Amniotic stem cell (primary cell): ENCODE results near the gene RAB36.

Experiments
- DNase-seq: peaks from one replicate; lab custom pipeline; 2025; lab: John Stamatoyannopoulos, UW

Gene RAB36

GRCh38 chr22:23108249-23109078 is 36.8 kb upstream of the RAB36 start:
- DNase-seq: no peak

- DNase-seq: no peak
Observed at GRCh38 chr22:23109079-23109347, 36.3 kb upstream of the RAB36 start.

GRCh38 chr22:23109441-23109978 is 35.8 kb upstream of the RAB36 start:
- DNase-seq: no peak

GRCh38 chr22:23110190-23110921 is 34.9 kb upstream of the RAB36 start:
- no peak for DNase-seq

GRCh38 chr22:23110922-23111527 is 34.3 kb upstream of the RAB36 start:
- no peak for DNase-seq

- no peak for DNase-seq
Observed at GRCh38 chr22:23112472-23113012, 32.7 kb upstream of the RAB36 start.

- no peak for DNase-seq
Observed at GRCh38 chr22:23113067-23113846, 32.0 kb upstream of the RAB36 start.

GRCh38 chr22:23113847-23114720 is 31.2 kb upstream of the RAB36 start:
- no peak for DNase-seq

- DNase-seq: no peak
Observed at GRCh38 chr22:23114721-23115020, 30.6 kb upstream of the RAB36 start.

GRCh38 chr22:23115369-23115768 is 29.9 kb upstream of the RAB36 start:
- DNase-seq: no peak

GRCh38 chr22:23115825-23116494 is 29.3 kb upstream of the RAB36 start:
- no peak for DNase-seq

- no peak for DNase-seq
Observed at GRCh38 chr22:23116506-23117263, 28.6 kb upstream of the RAB36 start.

GRCh38 chr22:23117275-23117674 is 28.0 kb upstream of the RAB36 start:
- DNase-seq: no peak

GRCh38 chr22:23117891-23118646 is 27.2 kb upstream of the RAB36 start:
- DNase-seq: no peak

GRCh38 chr22:23118647-23119493 is 26.4 kb upstream of the RAB36 start:
- DNase-seq: no peak

GRCh38 chr22:23119494-23120414 is 25.5 kb upstream of the RAB36 start:
- no peak for DNase-seq

- DNase-seq: no peak
Observed at GRCh38 chr22:23120415-23120899, 24.8 kb upstream of the RAB36 start.
